ENCODE measurements around the gene ZNF70.
A peak's percentile ranks its signal among the peaks of the same experiment; 100 is the strongest.

Gene ZNF70

DNA sequence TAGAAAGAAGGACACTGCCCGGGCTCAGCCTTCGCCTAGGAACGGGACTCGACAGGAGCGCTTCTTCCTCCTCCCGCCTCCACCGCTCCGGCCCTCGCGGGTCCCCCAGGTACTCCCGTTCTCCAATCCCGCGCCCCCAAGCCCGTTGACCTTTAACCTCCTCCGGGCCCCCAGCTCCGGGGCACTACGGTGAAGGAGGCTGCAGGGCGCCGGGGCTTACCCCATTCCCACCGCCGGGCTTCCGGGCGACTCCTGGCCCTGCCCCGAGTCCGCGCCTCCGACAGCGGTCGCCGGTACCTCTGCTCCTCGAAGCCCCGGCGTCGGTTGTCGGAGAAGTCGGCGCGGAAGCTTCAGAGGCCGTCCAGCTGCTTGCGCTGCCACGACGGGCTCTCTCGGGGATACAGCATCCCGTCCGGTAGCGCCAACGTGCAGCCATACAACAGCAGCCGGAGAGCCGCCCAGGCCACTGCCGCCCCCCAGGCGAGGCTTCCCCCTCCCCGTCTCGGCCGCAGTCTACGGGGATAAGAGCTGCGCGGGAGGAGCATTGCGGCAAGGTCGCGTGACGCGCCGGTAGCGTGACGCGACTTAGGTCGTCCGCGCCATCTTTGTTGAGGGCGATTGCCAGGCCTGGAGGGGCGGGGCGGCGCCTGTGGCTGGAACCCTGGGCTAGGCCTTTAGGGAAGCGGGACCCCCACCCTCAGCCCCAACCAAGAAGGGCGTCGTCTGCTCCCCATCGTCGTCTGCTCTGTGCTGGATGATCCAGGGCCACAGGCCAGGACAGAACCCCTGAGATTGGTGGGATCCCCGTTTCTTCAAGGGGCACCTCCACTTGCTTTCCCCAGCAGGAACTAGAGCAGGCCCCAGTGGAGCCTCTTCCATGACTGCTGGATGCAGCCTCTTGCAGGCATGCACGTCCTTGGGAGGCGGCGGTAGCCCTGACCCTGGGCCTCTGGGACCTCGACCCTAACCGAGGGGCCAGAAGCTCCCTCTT lies 33.8 kb downstream of the ZNF70 start:
- peak; percentile 87 for DNase-seq (ENCODE audit: low spot score)

DNA sequence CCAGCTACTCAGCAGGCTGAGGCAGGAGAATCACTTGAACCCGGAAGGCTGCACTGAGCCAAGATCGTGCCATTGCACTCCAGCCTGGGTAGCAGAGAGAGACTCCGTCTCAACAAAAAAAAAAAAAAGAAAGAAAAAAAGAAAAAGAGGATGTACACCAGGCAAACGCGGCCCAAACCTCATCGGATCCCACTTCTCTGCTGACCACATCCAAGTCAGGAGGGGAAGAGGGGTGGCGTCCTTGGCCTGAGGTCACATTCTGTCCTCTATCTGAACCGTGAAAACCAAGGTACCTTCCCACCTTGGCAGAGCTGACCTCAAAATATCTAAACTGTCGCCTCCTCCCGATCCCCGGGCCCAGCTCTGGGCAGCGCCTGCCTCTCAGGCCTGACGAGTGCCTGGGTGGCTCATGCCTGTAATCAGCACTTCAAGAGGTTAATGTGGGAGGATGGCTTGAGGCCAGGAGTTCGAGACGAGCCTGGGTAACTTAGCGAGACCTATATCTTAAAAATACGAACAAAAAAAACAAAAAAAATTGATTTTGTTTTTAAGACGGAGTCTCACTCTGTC lies 35.0 kb downstream of the ZNF70 start:
- DNase-seq (ENCODE audit: low spot score): no peak

DNA sequence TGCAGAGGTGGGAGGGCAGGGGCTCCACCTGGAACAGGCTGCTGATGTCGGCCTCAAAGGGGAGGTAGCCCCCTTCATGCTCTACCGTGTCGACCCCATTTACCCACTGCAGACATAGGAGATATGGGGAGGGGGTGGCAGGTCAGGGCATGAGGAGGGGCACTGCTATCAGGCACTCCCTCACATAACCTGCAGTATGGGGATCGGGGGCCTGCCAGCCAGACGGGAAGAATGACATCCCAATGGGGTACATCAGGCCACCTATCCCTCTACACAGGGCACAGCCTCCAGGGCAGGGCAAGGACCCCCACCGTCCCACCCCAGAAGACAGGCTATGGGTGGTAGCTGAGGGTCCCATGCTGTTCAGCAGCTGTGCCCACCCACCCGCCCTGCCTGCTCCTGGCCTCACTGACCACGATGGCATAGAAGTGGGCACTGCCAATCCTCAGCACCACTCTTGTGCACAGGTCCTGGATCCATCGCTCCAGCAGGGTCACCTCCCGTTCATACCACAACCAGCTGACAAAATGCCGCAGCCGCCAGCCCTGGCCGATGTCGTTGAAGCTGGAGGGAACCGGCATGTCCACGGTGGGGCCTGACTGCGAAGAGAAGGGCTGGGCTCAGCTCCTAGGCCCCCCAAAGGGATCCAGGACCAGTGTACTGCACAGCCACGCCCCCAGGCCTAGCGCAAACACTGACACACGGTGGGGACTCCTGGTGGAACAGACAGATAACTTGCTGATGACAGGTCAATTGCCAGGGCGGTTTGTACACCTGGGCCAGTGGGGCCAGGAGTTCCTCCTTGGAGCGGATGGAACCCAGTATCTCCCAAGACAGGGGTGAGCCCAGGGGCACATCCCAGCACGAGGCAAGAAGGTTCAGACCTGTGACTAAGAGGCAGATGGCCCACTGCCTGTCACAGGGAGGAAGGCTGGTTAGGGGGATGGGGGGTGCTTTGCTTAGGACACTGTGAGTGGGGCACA lies 36.0 kb downstream of the ZNF70 start:
- DNase-seq (ENCODE audit: low spot score): peak; percentile 23

DNA sequence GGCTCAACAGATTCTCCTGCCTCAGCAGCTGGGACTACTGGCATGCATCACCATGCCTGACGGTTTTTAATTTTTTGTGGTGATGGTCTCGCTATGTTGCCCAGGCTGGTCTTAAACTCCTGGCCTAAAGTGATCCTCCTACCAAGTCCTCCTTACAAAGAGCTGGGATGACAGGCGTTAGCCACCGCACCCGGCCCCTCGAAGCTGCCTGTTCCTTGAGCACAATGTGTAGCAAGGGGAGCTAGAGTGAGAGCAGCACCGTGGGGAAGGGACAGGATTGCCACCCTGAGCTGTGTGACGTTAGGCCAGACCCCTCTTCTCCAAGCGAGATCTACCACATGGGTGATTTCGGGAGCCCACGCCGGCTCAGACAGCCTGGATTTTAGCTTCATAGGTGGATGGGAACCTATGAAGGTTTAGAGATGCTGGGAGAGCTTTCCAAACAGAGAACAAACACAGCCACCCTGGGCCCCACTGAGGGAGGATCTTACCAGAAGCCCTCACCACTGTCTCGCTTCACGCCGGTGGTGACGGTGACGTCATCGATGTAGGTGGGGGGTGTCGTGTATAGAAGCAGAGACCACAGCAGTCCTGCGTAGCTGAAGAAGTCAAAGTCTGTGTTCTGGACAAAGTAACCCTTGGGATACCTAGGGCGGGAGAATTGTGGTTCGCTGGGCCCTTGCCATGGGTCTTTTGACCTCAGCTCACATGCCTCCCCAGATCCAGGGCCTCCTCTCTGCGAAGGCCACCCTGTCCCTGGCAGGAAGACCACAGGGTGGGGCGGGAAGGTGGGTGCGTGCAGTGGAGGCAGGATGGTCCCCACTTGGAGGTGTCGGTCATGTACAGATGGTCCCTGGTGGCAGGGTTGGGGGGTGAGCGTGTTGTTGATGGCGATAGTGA lies 37.0 kb downstream of the ZNF70 start:
- no peak for DNase-seq (ENCODE audit: low spot score)

DNA sequence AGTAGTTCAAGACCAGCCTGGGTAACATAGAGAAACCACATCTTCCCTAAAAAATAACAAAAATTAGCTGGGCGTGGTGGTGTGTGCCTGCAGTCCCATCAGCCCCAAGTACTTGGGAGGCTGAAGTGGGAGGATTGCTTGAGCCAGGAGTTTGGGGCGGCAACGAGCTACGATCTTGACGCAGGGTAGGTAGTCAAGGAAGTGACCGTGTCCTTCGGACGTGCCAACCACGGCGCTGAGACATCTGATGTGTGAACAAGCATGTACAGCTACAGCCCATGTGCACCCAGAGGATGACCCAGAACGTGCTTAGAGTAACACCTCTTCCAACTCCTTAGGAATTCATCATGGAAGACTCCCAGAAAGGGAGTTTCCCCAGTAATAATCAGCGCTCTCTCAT lies 38.7 kb downstream of the ZNF70 start:
- no peak for DNase-seq (ENCODE audit: low spot score)

DNA sequence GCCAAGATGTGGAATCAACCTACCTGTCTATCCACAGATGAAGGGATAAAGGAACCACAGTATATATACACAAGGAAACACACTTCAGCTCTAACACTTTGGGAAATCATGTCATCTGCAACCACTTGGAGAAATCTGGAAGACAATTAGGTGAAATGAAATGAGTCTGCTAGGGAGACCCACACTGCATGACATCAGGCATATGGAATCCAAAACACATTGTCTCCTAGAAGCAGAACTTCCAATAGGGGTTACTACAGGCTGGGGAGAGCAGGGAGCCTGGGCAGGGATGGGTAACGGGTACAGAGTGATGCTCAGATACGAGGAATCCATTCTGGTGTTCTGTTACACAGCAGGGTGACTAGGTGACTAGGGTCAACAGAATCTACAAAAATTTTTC lies 41.8 kb downstream of the ZNF70 start:
- DNase-seq (ENCODE audit: low spot score): no peak

DNA sequence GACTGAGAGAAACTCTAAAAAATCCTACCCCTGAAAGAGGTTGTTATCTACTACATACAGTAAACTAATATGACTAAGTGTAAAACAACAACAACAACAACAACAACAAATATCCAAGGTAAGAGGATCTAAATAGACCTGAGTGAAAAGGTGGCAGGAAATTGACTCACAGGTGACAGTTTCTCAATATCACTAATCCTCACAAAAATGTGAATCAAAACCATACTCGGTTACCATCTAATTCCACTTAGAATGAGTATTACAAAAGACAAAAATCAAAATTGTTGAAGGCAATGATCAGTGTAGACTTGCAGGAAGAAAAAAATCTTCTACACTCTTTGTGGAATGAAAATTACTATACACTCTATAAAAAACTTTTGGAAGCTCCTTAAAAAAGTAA lies 42.6 kb downstream of the ZNF70 start:
- no peak for DNase-seq (ENCODE audit: low spot score)

DNA sequence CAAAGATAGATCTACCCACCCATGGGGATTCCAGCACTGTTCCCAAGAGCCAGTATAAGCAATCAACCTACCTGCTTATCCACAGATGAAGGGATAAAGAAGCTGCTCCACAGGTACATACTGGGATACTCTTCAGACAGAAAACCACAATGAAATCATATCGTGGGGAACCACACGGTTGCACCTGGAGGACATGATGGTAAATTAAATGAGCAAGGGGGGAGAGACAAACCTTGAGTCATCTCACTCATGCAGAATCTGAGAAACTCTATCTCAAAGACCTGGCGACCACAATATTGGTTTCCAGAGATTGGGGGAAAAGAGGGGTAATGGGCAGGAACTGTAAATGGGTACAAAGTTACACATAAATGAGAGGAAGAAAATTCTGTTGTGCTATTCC lies 45.6 kb downstream of the ZNF70 start:
- no peak for DNase-seq (ENCODE audit: low spot score)

DNA sequence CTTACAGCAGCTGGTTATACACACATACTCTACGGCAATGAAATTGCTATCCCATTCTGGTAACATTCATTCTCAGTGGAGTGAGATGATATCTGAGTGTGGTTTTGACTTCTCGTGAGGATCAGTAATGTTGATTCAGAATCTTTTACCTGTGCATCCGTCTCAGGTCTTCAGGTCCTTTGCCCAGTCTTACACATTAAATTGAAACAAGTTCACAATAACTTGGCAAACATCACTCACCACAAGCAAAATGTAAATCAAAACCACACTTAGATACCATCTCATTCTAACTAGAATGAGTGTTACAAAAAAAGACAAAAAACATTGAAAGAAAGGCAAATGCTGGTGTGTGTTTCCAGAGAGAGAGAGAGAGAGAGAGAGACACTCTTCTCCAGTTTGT lies 46.1 kb downstream of the ZNF70 start:
- no peak for DNase-seq (ENCODE audit: low spot score)

DNA sequence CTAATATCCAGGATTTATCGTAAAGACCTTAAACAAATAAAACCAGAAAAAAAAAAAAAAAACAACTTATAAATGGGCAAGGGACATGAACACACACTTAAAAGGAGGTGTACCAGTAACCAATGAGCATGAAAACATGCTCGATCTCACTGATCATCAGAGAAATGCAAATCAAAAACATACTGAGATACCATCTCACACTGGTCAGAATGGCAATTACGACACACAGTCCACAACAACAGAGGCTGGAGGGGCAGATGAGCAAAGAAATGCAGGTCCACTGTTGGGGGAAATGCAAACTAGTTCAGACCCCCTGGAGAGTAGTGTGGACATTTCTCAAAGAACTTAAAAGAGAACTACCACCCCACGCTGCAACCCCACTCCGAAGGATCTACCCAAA lies 46.9 kb downstream of the ZNF70 start:
- DNase-seq (ENCODE audit: low spot score): no peak

DNA sequence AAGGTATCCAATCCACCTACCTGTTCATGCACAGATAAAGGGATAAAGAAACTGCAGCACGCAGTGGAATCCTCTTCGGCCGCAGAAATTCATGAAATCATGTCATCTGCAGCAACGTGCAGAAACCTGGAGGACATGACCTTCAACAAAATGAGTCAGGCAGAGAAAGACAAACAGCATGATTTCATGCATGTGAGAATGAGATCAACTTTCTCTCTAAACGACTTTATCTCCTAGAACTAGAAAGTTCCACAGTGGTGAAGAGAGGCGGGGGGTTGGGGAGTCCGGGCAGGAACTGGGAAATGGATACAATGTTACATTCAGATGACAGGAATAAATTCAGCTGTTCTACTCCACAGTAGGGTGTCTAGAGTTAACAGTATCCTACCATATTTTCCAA lies 50.2 kb downstream of the ZNF70 start:
- DNase-seq (ENCODE audit: low spot score): no peak

DNA sequence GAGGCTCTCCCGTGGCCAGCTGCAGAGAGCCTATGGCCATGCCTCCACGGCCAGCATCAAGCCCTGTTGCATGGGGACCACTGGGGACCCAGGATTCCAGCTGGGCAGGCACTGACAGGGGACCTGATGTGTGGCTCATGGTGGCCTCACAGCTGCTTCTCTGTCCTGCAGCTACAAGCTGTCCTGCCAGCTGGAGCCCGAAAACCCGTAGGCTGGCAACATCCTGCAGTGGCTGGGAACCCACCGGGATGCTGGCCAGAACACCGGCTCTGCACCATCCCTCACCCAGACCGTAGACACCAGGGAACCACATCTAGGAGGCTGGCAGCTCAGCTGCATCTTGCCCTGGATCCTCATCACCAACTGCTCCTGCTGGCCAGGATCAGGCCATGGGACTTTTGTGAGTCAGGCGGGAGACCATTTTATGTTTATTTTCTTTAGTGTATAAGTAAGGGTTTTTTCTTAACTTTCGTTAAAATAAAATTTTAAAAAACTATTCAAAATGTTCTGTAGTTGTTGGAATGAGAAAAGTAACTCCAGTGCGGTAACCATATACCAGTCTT lies 52.2 kb downstream of the ZNF70 start:
- DNase-seq (ENCODE audit: low spot score): no peak

DNA sequence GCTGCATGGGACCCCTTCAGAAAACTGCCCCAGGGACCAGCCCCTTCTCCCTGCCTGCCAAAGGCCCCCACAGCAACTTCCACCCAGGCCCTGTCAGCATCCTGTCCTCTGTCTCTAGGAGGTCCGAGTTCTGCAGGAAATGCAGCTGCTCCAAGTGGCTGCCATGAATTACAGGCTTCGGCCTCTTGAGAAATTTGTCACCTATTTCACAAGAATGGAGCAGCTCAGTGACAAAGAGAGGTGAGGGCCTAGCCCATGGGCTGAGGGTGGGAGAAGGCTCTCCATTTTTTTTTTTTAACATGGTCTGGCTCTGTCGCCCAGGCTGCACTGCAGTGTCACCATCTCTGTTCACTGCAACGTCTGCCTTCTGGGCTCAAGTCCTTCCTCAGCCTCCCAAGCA lies 52.8 kb downstream of the ZNF70 start:
- DNase-seq (ENCODE audit: low spot score): no peak

DNA sequence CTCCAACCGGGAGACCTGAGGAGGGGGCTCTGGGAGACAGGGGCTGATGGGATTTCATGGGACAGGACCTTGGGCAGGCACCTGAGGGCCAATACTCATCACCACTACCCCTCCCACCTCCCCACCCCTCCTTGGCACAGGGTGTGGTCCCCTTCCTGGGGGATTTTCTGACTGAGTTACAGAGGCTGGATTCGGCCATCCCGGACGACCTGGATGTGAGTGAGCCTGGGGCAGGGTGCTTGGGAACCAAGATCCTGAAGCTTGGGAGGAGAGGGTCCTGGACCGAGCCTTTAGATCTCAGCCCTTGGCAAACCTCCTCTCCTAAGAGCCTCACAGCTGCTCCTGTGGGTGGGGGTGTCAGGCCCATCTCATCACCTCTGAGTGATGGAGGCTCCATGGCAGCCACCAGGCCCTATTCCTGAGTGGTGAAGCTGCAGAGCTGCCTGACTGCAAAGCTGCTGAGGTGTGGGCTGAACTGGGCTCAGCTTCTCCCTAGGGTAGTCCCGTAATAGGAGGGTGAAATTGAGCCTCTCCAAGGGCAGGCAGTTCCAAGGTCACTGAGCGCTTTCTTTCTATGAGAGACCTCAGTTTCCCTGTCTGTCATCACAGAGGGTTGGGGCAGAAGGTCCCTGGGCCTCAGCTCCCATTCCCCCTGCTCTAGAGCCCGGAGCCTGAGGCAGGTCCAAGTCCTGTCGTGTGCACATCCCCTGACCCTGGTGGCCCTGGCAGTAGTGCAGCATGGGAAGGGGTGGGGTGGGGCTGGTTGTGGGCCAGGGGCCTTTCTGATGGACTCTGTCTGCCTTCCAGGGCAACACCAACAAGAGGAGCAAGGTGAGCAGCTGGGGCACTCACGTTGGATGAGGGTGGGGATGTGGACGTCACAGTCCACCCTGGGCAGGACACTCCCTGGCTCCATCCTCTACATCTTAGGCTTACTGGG lies 53.6 kb downstream of the ZNF70 start:
- no peak for DNase-seq (ENCODE audit: low spot score)

DNA sequence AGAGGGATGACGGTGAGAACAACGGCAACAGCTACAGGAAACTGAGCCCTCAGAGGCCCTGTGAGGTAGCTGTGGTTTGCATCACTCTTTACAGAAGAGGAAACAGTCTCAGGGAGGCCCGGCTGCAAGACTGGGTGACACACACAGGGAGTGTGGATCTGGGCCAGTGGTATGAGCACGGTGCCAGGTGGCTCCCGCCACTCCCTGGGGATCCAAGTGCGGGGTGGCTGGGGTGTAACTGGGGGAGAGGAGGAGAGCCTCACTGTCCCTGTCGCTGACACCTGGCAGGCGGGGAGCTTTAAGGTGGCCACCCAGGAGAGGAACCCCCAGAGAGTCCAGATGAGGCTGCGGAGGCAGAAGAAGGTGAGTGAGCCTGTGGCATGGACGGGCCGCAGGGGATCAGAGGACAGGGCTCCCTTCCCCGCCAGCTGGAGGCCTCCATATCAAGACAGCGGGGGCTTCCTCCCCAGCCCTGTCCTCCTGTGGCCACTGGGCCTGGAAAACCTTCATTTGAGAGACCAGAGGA lies 54.5 kb downstream of the ZNF70 start:
- DNase-seq (ENCODE audit: low spot score): peak; percentile 69

DNA sequence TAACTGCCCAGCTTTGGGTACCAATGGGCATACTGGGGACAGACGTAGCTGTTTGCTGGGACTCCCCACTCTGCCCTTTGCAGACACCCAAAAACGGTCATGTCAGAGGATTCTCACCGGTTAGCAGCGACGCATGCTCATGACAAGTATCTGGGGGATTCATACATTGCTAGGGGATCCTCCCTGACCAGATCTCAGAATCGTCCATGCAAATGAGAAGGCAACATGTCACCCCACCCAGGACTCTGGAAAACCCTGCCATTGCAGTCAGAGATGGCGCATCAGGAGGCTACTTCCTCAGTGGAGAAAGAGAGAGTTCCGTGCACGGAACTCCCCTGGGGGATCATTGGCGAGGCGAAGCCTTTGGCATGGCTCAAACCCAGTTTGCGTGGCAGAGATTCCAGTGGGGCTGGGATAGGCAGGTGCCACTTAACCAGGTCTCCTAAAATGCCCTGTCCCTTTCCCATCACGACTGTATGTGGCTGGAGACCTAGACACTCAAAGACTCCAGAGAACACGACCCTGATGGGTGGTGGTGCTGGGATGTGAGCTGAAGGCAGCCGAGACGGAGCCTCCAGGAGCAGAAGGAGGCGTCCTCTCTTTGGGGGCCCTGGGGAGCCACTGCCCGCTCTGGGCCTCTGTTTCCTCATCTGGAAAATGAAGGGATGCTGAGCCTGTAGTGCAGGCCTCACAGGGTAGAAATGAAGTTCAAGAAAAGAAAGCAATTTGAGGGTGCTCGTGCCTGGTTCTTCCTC lies 55.2 kb downstream of the ZNF70 start:
- no peak for DNase-seq (ENCODE audit: low spot score)

DNA sequence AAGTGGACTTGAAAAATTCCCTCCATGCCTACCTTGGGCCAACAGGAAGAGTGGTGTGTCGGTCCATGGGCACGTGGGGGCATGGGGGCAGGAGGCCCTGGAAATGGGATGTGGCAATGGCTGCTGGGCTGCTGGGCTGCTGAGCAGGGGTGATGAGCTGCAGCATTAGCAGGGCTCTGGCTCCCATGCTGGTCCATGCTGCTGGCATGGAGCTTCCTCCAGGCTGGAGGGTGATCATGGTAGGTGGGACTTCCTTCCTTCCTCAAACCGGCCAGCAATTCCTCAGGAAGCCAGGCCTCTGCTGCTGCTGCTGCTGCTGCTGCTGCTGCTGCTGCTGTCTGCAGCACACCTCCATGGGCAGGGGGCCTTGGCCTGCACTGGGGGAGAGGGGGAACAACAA lies 55.8 kb downstream of the ZNF70 start:
- DNase-seq (ENCODE audit: low spot score): no peak

DNA sequence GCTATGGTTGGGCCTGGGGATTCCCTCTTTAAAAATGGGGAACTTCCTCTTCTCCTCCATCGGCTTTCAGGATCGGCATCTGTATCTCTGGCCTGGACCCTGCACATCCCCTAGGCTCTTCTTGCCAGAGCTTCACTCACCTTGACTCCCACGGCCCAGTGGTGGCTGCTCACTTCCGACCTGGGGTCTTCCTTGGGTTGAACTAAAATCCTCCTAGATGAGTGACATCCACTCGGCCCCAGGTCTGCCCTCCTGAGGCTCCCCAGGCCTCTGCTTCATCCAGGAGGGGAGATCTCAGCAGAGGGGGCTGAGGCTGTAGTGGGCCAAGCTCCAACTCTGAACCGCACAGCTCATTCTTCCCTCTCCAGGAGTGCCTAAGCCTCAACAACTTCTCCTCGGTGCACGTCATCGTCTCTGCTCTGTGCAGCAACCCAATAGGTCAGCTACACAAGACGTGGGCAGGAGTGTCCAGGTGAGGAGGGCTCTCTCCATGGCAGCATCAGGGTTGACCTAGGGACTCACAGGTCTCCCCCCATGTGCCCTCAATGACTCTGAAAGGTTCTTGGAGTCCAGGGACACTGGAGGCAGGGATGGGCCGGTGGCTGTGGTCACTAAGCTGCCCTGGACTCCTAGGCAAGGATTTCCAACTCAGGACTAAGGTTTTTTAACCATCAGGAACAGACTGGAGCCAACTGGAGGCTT lies 56.8 kb downstream of the ZNF70 start:
- DNase-seq (ENCODE audit: low spot score): no peak
